Kidney epithelial cell (primary cell): ENCODE results near the gene BABAM1. TPM values are rescaled to one million over a fixed set of nuclear protein-coding genes. Genes with fewer than 3 reads are reported as not detected.
A peak's percentile ranks its signal among the peaks of the same experiment; 100 is the strongest.

Experiments used
- DNase-seq: peaks from one replicate; pipeline ENCODE4 v3.0.0-alpha.2; 2010; ENCODE audit warnings: low read depth
- H3K27me3 ChIP-seq: 2 replicates; pipeline ENCODE4 v1.6.0; 2011; ENCODE audit warnings: low read length; ENCODE audit not compliant: control insufficient read depth, insufficient read depth
- H3K36me3 ChIP-seq: 2 replicates; pipeline ENCODE4 v1.5.1; 2011; ENCODE audit warnings: low read length; ENCODE audit not compliant: control insufficient read depth, insufficient read depth
- H3K4me3 ChIP-seq: 2 replicates; pipeline ENCODE4 v1.5.1; 2011; ENCODE audit warnings: low read depth, mild to moderate bottlenecking, control low read depth, low read length
- CTCF ChIP-seq: IDR thresholded peaks from 2 replicates; pipeline ENCODE4 v1.5.1; 2011; ENCODE audit warnings: mild to moderate bottlenecking, moderate library complexity, low read length, control low read depth, inconsistent platforms; ENCODE audit not compliant: insufficient read depth, poor library complexity, severe bottlenecking
- total RNA-seq: library from RNA; depleted of rRNA; stranded (reverse); fragments of >200 nt; gene quantifications from 2 replicates; pipeline ENCODE4 v1.2.3, GENCODE V29; 2015

BABAM1 gene
- total RNA-seq, 1 donor from 2014 or later, result 101 TPM

- TF ChIP-seq CTCF, result no peak
- no peak for DNase-seq
- H3K4me3 ChIP-seq, result no peak overlapping the region
- peaks cover 7% of the 10 kb centered on the region for H3K36me3 ChIP-seq
- no peaks in the 10 kb centered on the region for H3K27me3 ChIP-seq
Observed at GRCh38 chr19:17275441-17276175, 8.4 kb downstream of the BABAM1 start.

- H3K27me3 ChIP-seq, result no peaks in the 10 kb centered on the region
Observed at GRCh38 chr19:17279436-17279835, 12.2 kb downstream of the BABAM1 start.

GRCh38 chr19:17281391-17282304 is 14.4 kb downstream of the BABAM1 start, which contains the start of gene ANKLE1:
Gene ANKLE1, plus strand, starts transcription at chr19:17281901. Its CDS starts 20 bp downstream, at chr19:17281921.
- Histone ChIP-seq H3K27me3 (no peaks in the 10 kb centered on the region), H3K36me3 (peaks cover 1% of the 10 kb centered on the region), H3K4me3 (peak within 1 kb of the TSS; percentile 34)
- DNase-seq, result no peak
- TF ChIP-seq CTCF, result no peak

More at GRCh38 chr19:17279436-17279835, 12.2 kb downstream of the BABAM1 start:
- no peak overlapping the region for H3K4me3 ChIP-seq
- TF ChIP-seq CTCF, result no peak
- peaks cover 5% of the 10 kb centered on the region for H3K36me3 ChIP-seq
- no peak for DNase-seq

- peak overlapping the region; percentile 34 for H3K4me3 ChIP-seq
- no peaks in the 10 kb centered on the region for H3K27me3 ChIP-seq
- H3K36me3 ChIP-seq, result no peaks in the 10 kb centered on the region
- DNase-seq, result peak; percentile 45
- peak; percentile 94 for TF ChIP-seq CTCF
Observed at GRCh38 chr19:17282488-17283125, 15.4 kb downstream of the BABAM1 start.

GRCh38 chr19:17283504-17283996 is 16.3 kb downstream of the BABAM1 start:
- Histone ChIP-seq H3K27me3 (no peaks in the 10 kb centered on the region), H3K36me3 (no peaks in the 10 kb centered on the region), H3K4me3 (no peak overlapping the region)
- TF ChIP-seq CTCF, result no peak
- no peak for DNase-seq
